GM18951 (cell line): ENCODE measurements around the gene C2CD3.

Source experiments
- POLR2A ChIP-seq: IDR thresholded peaks from 4 replicates; pipeline ENCODE4 v1.6.1; 2011; ENCODE audit warnings: mild to moderate bottlenecking; ENCODE audit not compliant: insufficient read length, insufficient read depth; ENCODE audit errors: extremely low read depth
- in situ Hi-C: fragments of 300-500 bp; cut with MboI; formaldehyde crosslinking; loops from one replicate; pipeline ENCODE4 v1.12.0; 2022; ENCODE audit warnings: low sequenced_read_pairs, mixed read lengths, inconsistent platforms; ENCODE audit not compliant: unreplicated experiment

C2CD3 gene

GRCh38 chr11:73983741-73984538 is 186.9 kb downstream of the C2CD3 start:
- in situ Hi-C loops, result no loop called here
- TF ChIP-seq POLR2A, result no peak

- TF ChIP-seq POLR2A, result peak; percentile 66
- in situ Hi-C loops, result no loop called here
Observed at GRCh38 chr11:73982990-73983740, 187.6 kb downstream of the C2CD3 start.

- in situ Hi-C loops, result no loop called here
- TF ChIP-seq POLR2A, result peak; percentile 95
Observed at GRCh38 chr11:73982595-73982989, 188.2 kb downstream of the C2CD3 start, which contains the start of gene UCP2. TSS of gene UCP2 (minus strand) at chr11:73982843. CDS start at chr11:73978378, 4,465 bp downstream.

- peak; percentile 5 for TF ChIP-seq POLR2A
- in situ Hi-C loops, result no loop called here
Observed at GRCh38 chr11:73981051-73981805, 189.6 kb downstream of the C2CD3 start.

- in situ Hi-C loops, result no loop called here
- TF ChIP-seq POLR2A, result peak; percentile 55
Observed at GRCh38 chr11:73980001-73980961, 190.5 kb downstream of the C2CD3 start.

GRCh38 chr11:73978576-73979086 is 192.2 kb downstream of the C2CD3 start:
- in situ Hi-C loops, result no loop called here
- TF ChIP-seq POLR2A, result no peak

GRCh38 chr11:73977856-73978519 is 192.8 kb downstream of the C2CD3 start:
- in situ Hi-C loops, result no loop called here
- TF ChIP-seq POLR2A, result no peak

- no peak for TF ChIP-seq POLR2A
- in situ Hi-C loops, result no loop called here
Observed at GRCh38 chr11:73976451-73977151, 194.2 kb downstream of the C2CD3 start.

GRCh38 chr11:73975479-73975757 is 195.4 kb downstream of the C2CD3 start:
- in situ Hi-C loops, result no loop called here
- TF ChIP-seq POLR2A, result no peak

GRCh38 chr11:73974604-73975478 is 196.0 kb downstream of the C2CD3 start:
- TF ChIP-seq POLR2A, result no peak
- in situ Hi-C loops, result no loop called here

GRCh38 chr11:73972620-73973449 is 198.0 kb downstream of the C2CD3 start:
- in situ Hi-C loops, result no loop called here
- TF ChIP-seq POLR2A, result peak; percentile 5
